GM19238 (cell line): ENCODE results near the gene PRPF8.
A peak's percentile ranks its signal among the peaks of the same experiment; 100 is the strongest.
"Not testable (repeated sequence)": the region's sequence is repeated elsewhere in the genome, so short reads cannot be mapped to it uniquely, and the experiment has no call there.

Source experiments
- DNase-seq: peaks from one replicate; pipeline ENCODE4 v3.0.0; 2011; ENCODE audit warnings: low spot score; ENCODE audit not compliant: insufficient read length

Gene PRPF8

GRCh38 chr17:1695365-1695764 is 10.7 kb upstream of the PRPF8 start:
- no peak for DNase-seq

- no peak for DNase-seq
Observed at GRCh38 chr17:1693339-1693738, 8.7 kb upstream of the PRPF8 start.

- no peak for DNase-seq
Observed at GRCh38 chr17:1690544-1691221, 6.0 kb upstream of the PRPF8 start.

GRCh38 chr17:1688405-1688804 is 3.7 kb upstream of the PRPF8 start:
- DNase-seq: not testable (repeated sequence)

GRCh38 chr17:1686086-1686485 is 1.4 kb upstream of the PRPF8 start:
- DNase-seq: no peak

GRCh38 chr17:1683459-1683858 is 1.2 kb downstream of the PRPF8 start:
- DNase-seq: no peak

GRCh38 chr17:1676401-1676800 is 8.3 kb downstream of the PRPF8 start:
- no peak for DNase-seq

- DNase-seq: no peak
Observed at GRCh38 chr17:1673041-1673785, 11.5 kb downstream of the PRPF8 start.

GRCh38 chr17:1663934-1664333 is 20.7 kb downstream of the PRPF8 start:
- DNase-seq: not testable (repeated sequence)

- DNase-seq: no peak
Observed at GRCh38 chr17:1661045-1661444, 23.6 kb downstream of the PRPF8 start.

GRCh38 chr17:1658100-1658499 is 26.6 kb downstream of the PRPF8 start:
- DNase-seq: no peak

- DNase-seq: no peak
Observed at GRCh38 chr17:1653735-1654134, 30.9 kb downstream of the PRPF8 start.

- not testable (repeated sequence) for DNase-seq
Observed at GRCh38 chr17:1652794-1653193, 31.9 kb downstream of the PRPF8 start.

GRCh38 chr17:1651559-1651844 is 33.2 kb downstream of the PRPF8 start:
- no peak for DNase-seq

- DNase-seq: no peak
Observed at GRCh38 chr17:1650731-1651558, 33.7 kb downstream of the PRPF8 start.

- no peak for DNase-seq
Observed at GRCh38 chr17:1649844-1650501, 34.7 kb downstream of the PRPF8 start, which contains the start of gene RILP. TSS of gene RILP (minus strand) at chr17:1649866. CDS start at chr17:1649804, 62 bp downstream.

GRCh38 chr17:1648963-1649843 is 35.5 kb downstream of the PRPF8 start:
- peak; percentile 95 for DNase-seq

- DNase-seq: no peak
Observed at GRCh38 chr17:1648173-1648962, 36.3 kb downstream of the PRPF8 start.

GRCh38 chr17:1647802-1648171 is 36.9 kb downstream of the PRPF8 start:
- no peak for DNase-seq
